ENCODE measurements around the gene TARDBP.

DNA sequence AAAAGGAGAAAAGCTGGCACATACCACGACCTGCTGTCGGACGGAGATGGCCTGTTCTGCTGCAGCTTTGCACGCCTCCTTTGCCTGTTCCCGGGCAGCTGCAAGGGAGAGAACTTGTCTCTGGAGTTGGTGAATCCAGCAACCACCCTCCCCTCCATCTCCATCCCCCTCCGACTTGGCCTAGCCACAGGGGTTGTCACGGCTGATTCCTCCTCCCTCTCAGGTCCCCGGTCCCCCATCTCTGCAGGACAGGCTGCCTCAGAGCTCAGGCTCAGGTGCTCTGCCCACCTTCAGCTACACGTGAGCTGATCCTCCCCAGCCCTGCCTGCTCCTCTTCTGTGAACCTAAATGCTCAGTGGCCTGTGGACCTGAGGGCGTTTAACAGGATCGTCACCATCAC, 58.4 kb downstream of the TARDBP start:
- no peak for TF ChIP-seq YY1 (IDR thresholded peaks at IDR 0.05; ENCODE audit: insufficient read depth, insufficient read length)
- TF ChIP-seq ZNF274 (IDR thresholded peaks at IDR 0.05; ENCODE audit: low read depth, low read length) = no peak

Data from NT2/D1 (cell line).